GM20000 (cell line): ENCODE results near the gene EIF4E3.

ENCODE experiments used
- DNase-seq: peaks from one replicate; pipeline ENCODE4 v3.0.0; 2012; ENCODE audit warnings: low spot score
- TF ChIP-seq, protein P1 (sequence below): IDR thresholded peaks from 2 replicates; pipeline ENCODE4 v1.5.1; 2012; ENCODE audit warnings: mild to moderate bottlenecking, control low read depth; ENCODE audit errors: extremely low read depth, missing control alignments

The EIF4E3 gene

DNA sequence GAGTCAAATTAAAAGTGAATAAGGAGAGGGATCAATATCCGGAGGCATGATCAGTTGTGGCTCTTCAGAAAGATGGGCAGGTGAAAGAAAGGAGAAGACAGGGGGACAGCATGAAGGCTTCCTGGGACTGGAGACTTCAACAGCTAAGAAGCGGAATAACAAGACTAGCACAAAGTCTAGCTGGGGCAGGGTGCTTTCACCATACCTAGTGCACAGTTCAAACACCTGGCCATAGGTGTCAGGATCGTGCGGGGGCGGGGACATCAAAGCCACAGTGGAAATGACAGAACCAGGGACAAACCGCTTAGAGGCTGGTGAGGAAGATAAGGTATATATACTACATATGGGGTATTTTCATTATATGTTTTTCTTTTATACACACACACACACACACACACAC, 75.4 kb downstream of the EIF4E3 start:
- no peak for DNase-seq
- TF ChIP-seq, protein P1, sequence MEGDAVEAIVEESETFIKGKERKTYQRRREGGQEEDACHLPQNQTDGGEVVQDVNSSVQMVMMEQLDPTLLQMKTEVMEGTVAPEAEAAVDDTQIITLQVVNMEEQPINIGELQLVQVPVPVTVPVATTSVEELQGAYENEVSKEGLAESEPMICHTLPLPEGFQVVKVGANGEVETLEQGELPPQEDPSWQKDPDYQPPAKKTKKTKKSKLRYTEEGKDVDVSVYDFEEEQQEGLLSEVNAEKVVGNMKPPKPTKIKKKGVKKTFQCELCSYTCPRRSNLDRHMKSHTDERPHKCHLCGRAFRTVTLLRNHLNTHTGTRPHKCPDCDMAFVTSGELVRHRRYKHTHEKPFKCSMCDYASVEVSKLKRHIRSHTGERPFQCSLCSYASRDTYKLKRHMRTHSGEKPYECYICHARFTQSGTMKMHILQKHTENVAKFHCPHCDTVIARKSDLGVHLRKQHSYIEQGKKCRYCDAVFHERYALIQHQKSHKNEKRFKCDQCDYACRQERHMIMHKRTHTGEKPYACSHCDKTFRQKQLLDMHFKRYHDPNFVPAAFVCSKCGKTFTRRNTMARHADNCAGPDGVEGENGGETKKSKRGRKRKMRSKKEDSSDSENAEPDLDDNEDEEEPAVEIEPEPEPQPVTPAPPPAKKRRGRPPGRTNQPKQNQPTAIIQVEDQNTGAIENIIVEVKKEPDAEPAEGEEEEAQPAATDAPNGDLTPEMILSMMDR, result no peak

DNA sequence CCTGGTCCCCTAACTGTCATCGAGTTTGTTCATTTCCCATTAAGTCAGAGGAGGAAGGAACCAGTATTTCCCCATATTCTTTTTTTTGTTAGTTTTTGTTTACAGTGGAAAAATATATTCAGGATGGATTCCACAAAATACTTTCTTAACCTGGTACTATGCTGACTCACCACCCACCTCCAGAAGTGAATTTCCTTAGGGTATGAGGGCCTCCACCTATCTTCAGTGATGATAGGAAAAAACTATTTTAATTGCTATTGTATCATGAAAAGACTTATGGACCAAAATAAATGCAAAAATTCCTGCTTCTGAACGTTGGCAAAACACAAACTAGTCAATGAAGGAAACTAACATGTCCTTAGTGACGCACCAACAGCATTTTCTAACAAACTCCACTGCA, 77.5 kb downstream of the EIF4E3 start:
- DNase-seq, result no peak
- TF ChIP-seq, protein P1, result no peak

DNA sequence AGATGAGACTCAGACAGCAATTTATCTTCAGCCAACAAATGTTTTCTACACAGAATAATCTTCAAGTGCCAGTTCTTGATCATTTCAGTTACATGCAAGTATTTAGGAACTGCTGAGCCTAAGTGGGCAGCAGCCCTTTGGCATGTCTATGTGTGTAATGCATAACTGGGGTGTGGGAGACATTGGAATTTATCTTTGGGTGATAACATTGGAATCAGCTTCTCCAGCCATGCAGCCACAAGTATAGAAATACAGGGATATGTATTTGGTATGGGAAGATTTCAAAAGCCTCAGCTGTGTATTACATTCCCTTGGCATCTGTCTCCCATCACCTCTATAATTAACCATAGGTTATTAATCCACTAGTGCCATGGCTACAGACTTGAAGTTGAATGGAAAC, 78.2 kb downstream of the EIF4E3 start:
- TF ChIP-seq, protein P1, result no peak
- DNase-seq, result no peak

DNA sequence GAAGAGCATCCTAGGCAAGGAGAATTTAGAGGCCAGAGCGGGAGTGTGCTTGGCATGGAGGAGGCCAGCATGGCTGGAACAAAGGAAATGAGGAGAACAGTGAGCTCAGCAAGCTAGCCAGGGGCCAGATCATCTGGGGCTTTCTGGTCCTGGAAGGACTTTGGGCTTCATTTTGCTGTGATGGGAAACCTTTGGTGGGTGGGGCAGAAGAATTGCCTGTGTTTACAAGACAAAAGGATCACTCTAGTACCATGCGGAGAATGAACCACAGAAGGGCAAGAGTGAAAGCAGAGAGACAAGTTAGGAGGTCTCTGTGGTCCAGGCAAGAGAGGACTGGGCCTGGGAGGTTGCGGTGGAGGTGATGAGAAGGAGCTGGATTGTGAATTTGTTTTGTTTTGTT, 80.1 kb downstream of the EIF4E3 start:
- no peak for DNase-seq
- TF ChIP-seq, protein P1, result no peak

DNA sequence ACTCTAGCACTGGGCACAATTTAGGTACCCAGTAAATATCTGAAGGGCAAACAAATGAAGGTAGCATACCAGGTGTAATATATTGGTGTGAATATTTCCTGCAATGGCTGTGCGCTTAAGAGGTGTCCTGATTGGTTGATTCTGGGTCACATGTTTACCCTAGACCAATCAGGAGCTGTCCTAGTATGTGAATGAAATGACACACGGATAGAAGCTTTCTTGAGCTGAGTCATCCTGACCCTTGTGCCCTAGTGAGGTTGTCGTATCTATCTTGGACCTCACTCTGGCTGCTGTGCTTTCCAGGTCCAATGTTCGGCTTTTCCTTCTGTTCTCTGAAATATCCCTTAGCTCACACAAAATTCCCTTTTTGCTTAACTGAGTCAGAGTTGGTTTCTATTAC, 83.5 kb downstream of the EIF4E3 start:
- DNase-seq, result peak; percentile 15
- TF ChIP-seq, protein P1, result no peak

DNA sequence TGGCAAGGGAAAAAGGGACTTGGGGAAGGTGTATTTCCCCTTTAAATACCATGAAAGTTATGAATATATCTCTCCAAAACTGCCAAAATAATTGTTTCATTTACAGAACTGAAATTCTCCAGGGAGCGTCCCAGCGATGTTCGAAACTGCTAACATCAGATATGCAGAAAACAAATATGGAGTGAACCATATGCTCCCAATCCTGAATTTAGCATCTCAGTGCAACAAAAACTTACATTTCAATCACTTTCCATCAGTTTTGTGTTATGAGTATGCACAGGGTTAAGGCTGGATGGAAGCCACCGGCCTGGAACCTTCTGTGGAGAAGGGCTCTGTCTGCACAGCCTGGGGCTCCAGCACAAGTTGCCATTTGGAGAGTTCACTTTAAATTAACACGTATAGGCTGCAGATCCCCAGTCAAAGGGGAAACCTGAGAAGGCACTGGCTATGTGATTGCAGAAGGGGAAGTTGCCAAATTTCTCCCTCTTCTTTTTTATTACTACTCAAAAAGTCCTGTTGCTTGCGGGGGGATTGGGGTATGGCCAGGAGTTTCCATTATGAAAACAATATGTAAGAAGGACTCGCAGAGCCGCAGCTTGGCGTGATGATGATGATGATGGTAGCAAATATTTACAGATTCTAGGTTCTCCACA, 84.7 kb downstream of the EIF4E3 start:
- no peak for DNase-seq
- TF ChIP-seq, protein P1, result no peak

DNA sequence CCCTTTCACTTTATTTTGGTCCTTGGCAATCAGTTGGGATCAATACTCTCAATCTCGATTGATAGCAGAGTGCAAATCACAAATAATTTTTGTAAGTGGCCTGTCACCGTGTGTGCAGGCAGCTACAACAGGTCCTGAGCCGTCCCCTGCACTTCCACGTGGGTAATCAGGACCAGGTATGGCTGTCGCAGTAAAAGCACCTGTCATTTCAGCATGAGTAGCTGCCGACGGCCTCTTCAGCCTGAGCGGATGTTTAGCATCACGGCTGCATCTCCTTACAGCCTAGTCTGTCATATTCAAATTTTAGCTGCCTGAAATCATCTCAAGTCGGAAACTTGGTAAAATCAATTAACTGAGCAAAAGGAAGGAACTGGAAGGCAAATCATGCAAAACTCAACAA, 88.7 kb downstream of the EIF4E3 start:
- DNase-seq, result no peak
- TF ChIP-seq, protein P1, result no peak
